HL-60 (cell line): ENCODE data around the gene TCEAL7.

ENCODE experiments used
- CTCF ChIP-seq: IDR thresholded peaks from one replicate; pipeline ENCODE4 v1.5.1; 2011; ENCODE audit warnings: low read length, control low read depth, inconsistent platforms; ENCODE audit not compliant: insufficient read depth
- REST ChIP-seq: IDR thresholded peaks from 2 replicates; pipeline ENCODE4 v1.6.1; 2012; ENCODE audit warnings: low read depth; ENCODE audit not compliant: insufficient replicate concordance
- SPI1 ChIP-seq: IDR thresholded peaks from 2 replicates; pipeline ENCODE4 v1.6.1; 2012; ENCODE audit warnings: low read depth, mild to moderate bottlenecking, borderline replicate concordance

- TF ChIP-seq CTCF (no peak), REST (no peak), SPI1 (no peak)
Measured at GRCh38 chrX:103376979-103377324, 46.9 kb downstream of the TCEAL7 start.
